SHP77 treated with DMSO at 0.1 percent for 48 hours (cell line): ENCODE results near the gene SPATA32.
A peak's percentile ranks its signal among the peaks of the same experiment; 100 is the strongest.

Experiments used
- DNase-seq: peaks from one replicate; lab custom pipeline; 2025; lab: John Stamatoyannopoulos, UW

SPATA32 gene

GRCh38 chr17:45228763-45229539 lies 32.9 kb downstream of the SPATA32 start:
- peak; percentile 19 for DNase-seq

DNA sequence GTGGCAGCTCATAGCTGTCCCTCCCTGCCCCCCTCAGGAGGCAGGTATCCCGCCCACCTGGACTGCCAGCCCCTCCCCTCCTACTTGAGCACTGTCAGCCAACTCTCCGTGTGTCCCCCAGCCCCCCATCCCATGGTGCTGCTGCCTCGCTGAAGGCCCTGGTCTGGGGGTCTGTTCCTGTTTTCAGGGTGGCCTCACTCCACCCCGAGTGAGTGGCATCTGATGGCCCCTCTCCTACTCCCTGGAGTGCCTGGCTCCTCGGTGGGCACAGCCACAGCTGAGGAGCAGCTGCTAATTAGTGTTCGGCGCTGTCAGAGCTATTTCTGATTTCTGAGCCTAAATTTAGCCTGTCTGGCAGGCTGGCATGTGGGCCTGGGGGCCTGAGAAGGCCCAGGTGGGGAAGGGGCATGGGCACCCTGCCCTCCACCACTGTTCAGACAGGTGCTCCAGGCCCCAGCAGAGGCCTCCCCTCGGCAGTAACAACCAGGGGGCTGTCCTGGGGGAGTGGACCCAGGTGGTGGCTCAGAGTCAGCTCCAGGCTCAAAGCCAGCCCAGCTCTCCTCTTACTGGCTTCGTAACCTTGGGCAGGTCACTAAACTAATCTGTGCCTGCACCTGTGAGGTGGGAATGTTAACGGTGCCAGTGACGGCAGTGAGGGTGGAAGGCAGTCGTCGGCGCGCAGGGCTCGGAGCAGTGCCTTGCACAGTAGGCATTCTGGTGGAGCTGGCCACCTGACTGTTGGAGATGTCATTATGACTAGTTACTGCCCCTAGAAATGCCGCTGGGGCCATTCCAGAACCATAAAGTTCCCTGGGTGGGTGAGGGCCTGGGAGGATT lies 33.8 kb downstream of the SPATA32 start:
- DNase-seq = no peak

- no peak for DNase-seq
Measured at GRCh38 chr17:45227101-45227925, 34.6 kb downstream of the SPATA32 start.

GRCh38 chr17:45226576-45226975 lies 35.3 kb downstream of the SPATA32 start:
- no peak for DNase-seq

DNA sequence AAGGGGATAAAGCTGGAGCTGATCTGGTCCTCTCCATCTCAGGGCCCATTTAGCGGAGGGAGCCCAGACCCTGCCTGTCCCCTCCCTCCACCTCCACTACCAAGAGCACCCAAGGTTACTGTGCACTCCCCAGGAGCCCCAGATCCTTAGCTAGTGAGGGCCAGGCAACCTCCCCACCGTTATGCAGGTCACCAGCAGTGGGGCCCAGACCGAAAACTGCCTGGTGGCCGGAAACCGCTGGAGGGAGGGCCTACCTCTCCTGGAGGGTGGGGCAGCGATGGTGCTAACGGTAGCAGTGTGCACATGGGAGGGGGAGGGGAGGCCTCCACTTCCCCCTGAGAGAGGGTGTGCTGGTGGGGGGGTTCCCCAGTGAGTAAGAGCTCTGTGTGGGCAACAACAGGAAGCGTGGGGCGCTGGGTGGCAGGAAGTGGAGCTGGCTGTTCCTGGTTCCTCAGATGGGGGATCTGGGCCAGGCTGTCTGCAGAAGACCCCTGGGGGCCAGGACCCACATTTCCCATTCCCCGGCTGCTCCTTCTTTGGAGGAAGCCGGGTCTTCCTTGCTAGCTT lies 35.8 kb downstream of the SPATA32 start:
- no peak for DNase-seq

DNA sequence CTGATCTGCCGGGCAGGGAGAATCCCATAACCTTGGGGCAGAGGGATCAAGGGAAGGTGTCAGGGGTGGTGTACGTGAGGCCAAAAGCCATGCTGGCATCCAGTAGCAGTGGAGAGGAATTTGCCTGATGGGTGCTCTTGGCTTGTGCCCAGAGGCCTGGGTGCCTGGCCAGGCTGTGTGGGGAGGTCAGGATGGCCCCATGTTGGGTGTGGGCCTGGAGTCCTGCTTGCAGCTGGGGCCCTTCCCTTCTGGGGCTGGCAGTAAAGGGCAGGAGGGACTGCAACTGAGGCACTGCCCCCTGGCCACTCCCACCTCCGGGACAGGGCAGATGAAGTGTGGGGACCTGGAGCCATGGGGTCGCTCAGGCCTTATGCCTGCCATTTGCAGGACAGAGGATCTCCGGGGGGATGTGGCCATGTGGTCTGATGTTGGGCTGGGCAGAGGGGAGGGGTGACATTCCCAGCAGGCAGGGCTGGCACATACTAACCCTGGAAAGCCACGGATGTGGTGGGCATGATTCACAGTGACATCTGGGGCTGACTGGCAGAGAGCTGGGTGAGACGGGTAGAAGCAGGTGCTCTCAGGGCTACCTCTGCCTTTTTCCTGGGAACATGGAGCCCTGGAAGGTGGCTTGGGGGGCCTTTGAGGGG lies 36.7 kb downstream of the SPATA32 start:
- DNase-seq = no peak

GRCh38 chr17:45224671-45225050 lies 37.2 kb downstream of the SPATA32 start:
- no peak for DNase-seq

DNA sequence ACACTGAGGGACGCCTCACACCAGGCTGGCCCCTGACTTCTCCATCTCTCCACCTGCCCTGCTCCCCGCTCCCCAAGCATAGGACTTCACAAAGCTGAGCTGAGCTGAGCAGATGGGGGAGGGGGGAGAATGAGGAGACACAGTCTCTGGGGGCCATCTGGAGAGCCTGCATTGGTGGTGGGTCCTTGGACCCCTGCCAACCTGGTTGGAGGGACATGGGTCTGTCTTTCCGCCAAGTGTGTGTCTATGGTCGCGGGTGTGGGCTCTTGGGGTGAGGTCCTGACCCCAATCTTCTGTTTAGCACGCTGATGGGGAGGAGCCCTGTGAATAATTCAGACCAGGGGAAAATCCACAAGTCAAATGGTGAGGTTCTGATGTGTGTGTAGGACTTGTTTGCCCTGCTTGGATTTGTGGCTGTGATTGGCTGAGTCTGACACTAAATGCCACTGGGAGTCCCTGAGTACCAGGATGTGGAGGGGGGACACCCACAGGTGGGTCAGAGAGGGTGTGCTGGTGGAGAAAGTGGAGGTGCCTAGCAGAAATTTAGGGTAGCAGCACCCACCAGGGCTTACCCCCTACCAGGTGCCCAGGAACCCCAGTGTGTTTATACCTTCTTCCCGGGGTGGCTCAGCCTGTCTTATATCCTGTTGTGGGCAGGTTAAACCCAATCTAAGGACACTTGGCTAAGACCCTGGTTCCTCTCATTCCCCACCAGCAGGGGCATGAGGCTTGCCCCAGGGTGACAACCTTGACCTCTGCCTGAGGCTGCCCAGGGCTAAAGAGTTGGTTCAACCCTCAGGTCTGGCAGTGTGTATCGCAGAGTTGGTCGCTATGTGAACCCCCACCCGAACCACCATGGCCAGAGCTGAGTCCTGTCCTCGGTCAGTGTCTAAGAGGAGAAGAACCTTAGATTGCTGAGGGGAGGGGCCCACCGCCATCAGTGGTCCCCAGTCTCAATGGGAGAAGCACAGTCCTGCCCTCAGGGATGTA lies 38.1 kb downstream of the SPATA32 start:
- no peak for DNase-seq

DNA sequence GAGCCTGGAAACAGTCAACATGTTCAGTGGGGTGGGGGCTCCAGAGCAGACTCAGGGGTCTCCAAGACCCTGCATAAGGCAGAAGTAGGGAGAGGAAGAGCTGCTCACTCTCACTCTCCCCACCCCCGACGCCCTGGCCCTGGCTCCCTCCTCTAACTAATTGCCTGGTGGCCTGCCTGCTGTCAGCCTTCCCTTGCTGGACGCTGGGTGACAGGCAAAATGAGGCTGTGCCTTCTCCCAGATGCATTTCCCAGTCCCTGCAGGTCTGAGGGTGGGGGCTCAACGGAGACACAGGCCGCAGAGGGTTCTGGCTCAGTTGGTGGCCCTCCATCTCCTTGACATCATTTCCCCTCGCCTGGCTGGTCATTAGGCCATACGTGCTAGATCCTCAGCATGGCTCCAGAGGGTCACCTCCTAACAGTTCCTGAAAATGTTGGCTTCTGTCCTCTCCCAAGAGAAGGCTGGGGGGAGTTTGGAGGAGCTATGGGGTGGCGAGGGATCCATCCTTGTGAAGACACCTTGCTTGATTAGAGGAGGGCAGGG lies 38.8 kb downstream of the SPATA32 start:
- no peak for DNase-seq

DNA sequence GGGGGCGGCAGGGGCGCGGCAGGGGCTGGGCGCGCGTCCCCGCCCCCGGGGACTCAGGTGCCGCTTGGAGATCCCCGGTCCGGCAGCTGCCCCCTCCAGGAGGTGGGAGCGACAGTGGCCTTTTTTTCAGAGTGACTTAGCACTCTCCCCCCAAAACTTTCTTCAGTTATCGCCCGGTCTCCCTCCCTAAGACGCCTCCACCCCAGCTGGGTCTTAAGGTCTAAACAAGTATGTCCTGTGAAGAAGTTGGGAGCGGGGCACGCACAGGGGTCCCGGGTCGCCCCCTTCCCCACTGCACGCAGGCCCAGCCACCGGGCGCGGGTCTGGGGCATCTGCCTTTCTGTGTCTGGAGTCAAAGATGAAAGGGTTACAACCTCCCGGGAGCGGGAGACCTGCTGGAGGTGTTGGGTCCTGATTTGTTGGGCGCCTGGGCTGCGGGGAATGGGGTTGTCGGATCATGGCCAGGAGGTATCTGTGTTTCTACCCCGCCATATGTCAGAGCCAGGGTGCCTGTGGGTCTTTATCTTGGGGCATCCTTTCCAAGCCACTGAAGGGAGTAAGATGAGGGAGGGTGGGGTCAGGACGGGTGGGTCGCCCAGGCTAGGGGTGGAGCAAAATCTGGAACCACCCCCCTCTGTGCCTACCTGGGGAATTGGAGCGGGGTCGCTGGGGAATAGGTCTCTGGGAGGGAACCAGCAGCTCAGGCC lies 39.5 kb downstream of the SPATA32 start:
- DNase-seq = no peak

GRCh38 chr17:45222014-45222288 lies 39.9 kb downstream of the SPATA32 start:
- DNase-seq = no peak

- DNase-seq = no peak
Measured at GRCh38 chr17:45221081-45222013, 40.5 kb downstream of the SPATA32 start, which contains the start of gene FMNL1. FMNL1 (plus strand) TSS chr17:45221885; CDS start chr17:45222125, 240 bp downstream.

DNA sequence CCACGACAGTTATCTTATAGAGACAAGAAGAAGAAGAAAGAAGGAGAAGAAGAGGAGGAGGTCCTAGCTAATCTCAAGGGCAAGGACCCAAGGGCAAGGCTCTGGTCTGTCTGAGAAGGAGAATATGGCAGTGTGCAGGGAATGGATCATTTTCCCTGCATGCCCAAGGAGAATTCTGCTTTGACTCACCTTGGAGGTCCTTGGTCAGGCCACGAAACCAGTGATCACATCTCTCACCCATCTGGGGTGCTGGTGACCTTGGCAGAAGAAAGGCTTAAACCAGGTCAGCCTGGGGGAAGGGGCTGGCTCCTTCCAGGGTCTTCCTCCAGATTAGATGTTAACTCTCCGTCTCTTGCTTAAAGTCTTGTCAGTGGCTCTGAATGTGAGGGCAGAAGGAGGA lies 41.8 kb downstream of the SPATA32 start:
- no peak for DNase-seq

DNA sequence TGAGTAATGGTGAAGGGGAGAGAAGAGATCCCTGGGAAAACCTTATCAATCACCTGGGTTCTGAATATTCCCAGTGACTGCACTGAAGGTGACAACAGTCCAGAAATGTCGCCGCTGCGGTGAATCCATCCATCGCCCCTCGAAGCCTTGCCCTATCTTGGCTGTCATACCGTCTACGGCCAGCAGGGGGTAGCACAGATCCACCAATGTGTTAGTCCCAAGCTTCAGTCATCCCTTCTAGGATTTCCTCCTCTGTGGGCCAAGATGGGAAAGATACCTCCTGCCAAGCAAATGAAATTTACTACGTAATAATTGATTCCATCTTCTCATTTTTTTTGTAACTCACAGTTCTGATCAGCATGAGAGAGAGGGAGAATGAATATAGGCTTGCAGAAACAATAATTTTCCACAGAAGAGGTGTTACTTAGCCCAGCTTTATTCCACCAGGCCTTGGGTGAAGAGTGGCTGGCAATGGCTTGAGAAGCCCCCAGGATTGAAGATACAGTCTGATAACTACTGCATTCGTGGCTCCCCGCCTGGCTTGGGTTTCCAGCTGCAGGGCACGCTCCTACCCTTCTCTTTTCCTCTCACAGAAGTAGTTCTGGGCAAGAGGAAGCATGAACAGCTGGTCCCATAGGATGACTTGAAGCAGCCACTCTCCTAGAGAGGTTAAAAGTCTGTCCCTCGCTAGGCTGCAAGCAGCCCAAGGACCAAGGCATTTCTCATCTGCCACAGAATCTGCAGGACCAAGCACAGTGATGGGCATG lies 42.8 kb downstream of the SPATA32 start:
- DNase-seq = peak; percentile 46
